Measurements from ENCODE around the gene GPSM3. TPM values are rescaled to one million over a fixed set of nuclear protein-coding genes. Genes with fewer than 3 reads are reported as not detected.

Gene GPSM3
- total and polyA plus RNA-seq, 4 donors = 2.3 to 8.0 (median 6.3) TPM

GRCh38 chr6:32174416-32174815, 18.0 kb downstream of the GPSM3 start (continued):
- TF ChIP-seq REST (IDR thresholded peaks at IDR 0.05) = no peak

DNA sequence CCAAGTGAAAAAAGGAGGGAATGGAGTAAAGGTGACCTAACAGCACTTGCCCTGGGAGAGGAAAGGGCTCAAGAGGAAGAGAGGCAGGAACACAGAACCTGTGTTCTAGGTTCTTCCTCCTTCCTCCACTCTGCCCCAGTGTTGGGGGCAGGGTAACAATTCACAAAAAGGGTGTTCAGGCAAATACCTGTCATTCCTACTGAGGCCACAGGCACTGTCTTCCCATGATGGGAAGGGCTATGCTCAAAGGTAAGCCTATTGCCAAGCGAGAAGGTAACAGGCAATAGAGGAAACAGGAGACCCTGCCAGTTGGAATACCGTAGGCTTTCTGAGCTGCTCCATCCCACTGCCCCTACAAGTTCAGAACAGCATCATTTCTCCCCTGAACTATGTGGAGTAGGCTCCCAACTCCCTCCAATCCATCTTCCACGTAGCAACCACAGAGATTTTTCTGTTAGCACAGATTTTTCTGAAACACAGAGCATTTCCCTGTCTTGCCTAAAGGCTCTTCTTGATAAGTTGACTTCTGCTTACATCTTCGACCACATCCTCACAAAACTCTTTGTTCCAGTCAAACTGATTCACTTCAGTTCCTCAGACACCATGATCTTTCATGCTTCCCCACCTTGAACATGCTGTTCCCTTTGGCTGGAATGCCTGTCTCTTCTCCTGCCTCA, 19.3 kb downstream of the GPSM3 start:
- Histone ChIP-seq H3K9ac (ENCODE audit: low read depth in 1 of 2, low read length in 2 of 2) (no peak overlapping the region), H3K27me3 (ENCODE audit: control insufficient read depth in 4 of 4, insufficient read depth in 4 of 4, low read length in 3 of 4) (no peaks in the 10 kb centered on the region), H3K4me3 (ENCODE audit: low read depth in 1 of 3, low read length in 3 of 3) (no peak overlapping the region), H3K4me1 (ENCODE audit: control insufficient read depth in 4 of 4, insufficient read depth in 4 of 4, low read length in 3 of 4) (peaks cover 0 to 36% (median 29%) of the 10 kb centered on the region in 4 donors), H3K27ac (ENCODE audit: low read depth in 1 of 2, low read length in 2 of 2) (no peak overlapping the region), H3K36me3 (ENCODE audit: control insufficient read depth in 4 of 4, insufficient read depth in 3 of 4, low read depth in 1 of 4, low read length in 3 of 4) (peaks cover 5 to 20% (median 6%) of the 10 kb centered on the region in 4 donors), H3K9me3 (ENCODE audit: control insufficient read depth in 4 of 4, low read length in 3 of 4) (no peaks in the 10 kb centered on the region)
- DNase-seq (ENCODE audit: low spot score) = no peak
- TF ChIP-seq HNF4A (conservative IDR thresholded peaks at IDR 0.05) = no peak
- 85% methylated on average over 4 of the region's 4 CpGs for WGBS

DNA sequence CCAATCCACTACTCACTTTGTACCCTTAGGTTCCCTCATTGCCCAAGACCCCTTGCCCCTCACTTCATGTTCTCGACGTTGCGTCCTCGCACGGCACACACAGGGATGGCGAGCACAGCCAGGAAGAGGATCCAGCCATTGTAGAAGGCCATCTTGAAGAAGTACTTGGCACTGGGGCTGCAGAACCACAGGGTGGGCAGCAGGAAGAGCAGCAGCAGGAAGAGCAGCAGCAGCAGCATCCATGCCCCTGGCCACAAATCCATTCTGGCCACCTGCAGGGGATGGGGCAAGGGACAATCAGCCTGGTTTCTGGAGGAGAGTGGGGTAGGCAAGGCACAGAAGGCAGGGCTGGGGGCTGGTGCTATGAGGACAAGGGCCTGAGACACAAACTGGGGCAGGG, 21.2 kb downstream of the GPSM3 start:
- Histone ChIP-seq H3K4me3 (ENCODE audit: low read depth in 1 of 3, low read length in 3 of 3) (no peak overlapping the region), H3K36me3 (ENCODE audit: control insufficient read depth in 4 of 4, insufficient read depth in 3 of 4, low read depth in 1 of 4, low read length in 3 of 4) (peaks cover 5 to 29% (median 11%) of the 10 kb centered on the region in 4 donors), H3K4me1 (ENCODE audit: control insufficient read depth in 4 of 4, insufficient read depth in 4 of 4, low read length in 3 of 4) (peaks cover 0 to 22% (median 16%) of the 10 kb centered on the region in 4 donors), H3K9ac (ENCODE audit: low read depth in 1 of 2, low read length in 2 of 2) (no peak overlapping the region), H3K27ac (ENCODE audit: low read depth in 1 of 2, low read length in 2 of 2) (no peak overlapping the region), H3K27me3 (ENCODE audit: control insufficient read depth in 4 of 4, insufficient read depth in 4 of 4, low read length in 3 of 4) (no peaks in the 10 kb centered on the region), H3K9me3 (ENCODE audit: control insufficient read depth in 4 of 4, low read length in 3 of 4) (no peaks in the 10 kb centered on the region)
- TF ChIP-seq NR2F2 (IDR thresholded peaks at IDR 0.05) (no peak), RAD21 (IDR thresholded peaks at IDR 0.05) (no peak), JUND (IDR thresholded peaks at IDR 0.05) (no peak), SP1 (IDR thresholded peaks at IDR 0.05) (no peak), REST (IDR thresholded peaks at IDR 0.05) (no peak), CTCF (IDR thresholded peaks at IDR 0.05; ENCODE audit: low read depth, low read length, missing input control) (no peak)
- WGBS = 96% methylated on average over 6 of the region's 6 CpGs
- no peak for DNase-seq (ENCODE audit: low spot score)

Data from liver (tissue), 9 donors.